ENCODE measurements around the gene PCNX4. TPM values are rescaled to one million over a fixed set of nuclear protein-coding genes. Genes with fewer than 3 reads are reported as not detected.
"Not testable (repeated sequence)": the region's sequence is repeated elsewhere in the genome, so short reads cannot be mapped to it uniquely, and the experiment has no call there.

PCNX4 gene
- total RNA-seq, 6 donors from 2014 or later, result 35.0 to 75.1 (median 48.7) TPM

DNA sequence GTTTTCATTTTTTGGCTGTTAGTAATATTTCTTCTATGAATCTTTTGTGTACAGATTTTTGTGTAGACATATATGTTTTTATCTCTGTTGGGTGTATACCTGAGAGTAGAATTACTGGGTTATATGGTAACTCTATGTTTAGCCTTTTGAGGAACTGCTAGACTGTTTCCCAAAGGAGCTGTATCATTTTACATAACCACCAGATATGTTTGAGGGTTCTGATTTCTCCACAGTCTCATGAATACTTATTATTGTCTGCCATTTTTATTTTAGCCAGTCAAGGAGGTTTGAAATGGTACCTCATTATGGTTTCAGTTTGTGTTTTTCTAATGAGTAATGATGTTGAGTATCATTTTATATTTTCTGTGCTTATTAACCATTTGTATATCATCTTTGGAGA, 1.9 kb downstream of the PCNX4 start:
- Histone ChIP-seq H3K4me1 (peaks cover 17 to 28% (median 23%) of the 10 kb centered on the region in 4 donors), H3K9me3 (no peaks in the 10 kb centered on the region), H3K36me3 (peaks cover 0 to 12% (median 3%) of the 10 kb centered on the region in 4 donors), H3K4me3 (peak overlapping the region in 1 of 4 donors; percentile 70), H3K27ac (peak overlapping the region in 2 of 4 donors; percentile 96 to 98), H3K27me3 (no peaks in the 10 kb centered on the region)
- ATAC-seq (ENCODE audit: low FRiP score in 2 of 2) (no peak), DNase-seq (no peak)
- TF ChIP-seq EP300 (IDR thresholded peaks at IDR 0.05) (no peak), POLR2A (IDR thresholded peaks at IDR 0.05) (no peak), POLR2AphosphoS5 (IDR thresholded peaks at IDR 0.05) (no peak)
- TF ChIP-seq, protein P1, sequence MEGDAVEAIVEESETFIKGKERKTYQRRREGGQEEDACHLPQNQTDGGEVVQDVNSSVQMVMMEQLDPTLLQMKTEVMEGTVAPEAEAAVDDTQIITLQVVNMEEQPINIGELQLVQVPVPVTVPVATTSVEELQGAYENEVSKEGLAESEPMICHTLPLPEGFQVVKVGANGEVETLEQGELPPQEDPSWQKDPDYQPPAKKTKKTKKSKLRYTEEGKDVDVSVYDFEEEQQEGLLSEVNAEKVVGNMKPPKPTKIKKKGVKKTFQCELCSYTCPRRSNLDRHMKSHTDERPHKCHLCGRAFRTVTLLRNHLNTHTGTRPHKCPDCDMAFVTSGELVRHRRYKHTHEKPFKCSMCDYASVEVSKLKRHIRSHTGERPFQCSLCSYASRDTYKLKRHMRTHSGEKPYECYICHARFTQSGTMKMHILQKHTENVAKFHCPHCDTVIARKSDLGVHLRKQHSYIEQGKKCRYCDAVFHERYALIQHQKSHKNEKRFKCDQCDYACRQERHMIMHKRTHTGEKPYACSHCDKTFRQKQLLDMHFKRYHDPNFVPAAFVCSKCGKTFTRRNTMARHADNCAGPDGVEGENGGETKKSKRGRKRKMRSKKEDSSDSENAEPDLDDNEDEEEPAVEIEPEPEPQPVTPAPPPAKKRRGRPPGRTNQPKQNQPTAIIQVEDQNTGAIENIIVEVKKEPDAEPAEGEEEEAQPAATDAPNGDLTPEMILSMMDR (IDR thresholded peaks at IDR 0.05), result no peak

DNA sequence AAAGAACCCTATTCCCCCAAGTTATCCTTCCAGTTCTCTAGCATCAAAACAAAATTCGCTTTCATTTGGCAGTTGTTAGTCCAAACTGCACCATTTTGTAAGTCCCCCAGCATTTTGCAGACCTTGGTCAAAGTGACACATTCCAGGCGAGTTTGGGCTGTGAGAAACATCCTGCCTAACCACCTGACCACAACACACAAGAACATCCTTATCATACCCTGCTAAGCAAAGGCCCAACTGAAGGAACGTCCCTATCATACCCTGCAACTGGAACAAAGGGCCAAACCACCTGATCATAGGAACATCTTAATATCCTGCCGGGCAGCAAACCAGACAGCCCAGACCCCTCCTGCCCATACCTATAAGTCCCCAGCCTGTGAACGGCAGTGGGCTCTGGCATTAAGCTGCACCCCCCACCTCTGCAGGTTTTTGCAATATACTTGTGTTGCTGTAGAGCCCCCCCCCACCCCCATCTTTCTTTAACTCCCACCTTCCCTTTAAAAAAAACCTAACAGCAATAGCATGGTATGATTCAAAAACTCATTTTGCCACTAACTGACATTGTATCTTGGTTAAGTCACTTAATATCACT, 2.7 kb downstream of the PCNX4 start:
- Histone ChIP-seq H3K4me3 (no peak overlapping the region), H3K36me3 (peaks cover 0 to 12% (median 3%) of the 10 kb centered on the region in 4 donors), H3K9me3 (no peaks in the 10 kb centered on the region), H3K4me1 (peaks cover 17 to 28% (median 23%) of the 10 kb centered on the region in 4 donors), H3K27me3 (no peaks in the 10 kb centered on the region), H3K27ac (no peak overlapping the region)
- no peak for DNase-seq
- TF ChIP-seq, protein P1 (IDR thresholded peaks at IDR 0.05), result no peak
- TF ChIP-seq EP300 (IDR thresholded peaks at IDR 0.05), result no peak
- no peak for TF ChIP-seq POLR2A (IDR thresholded peaks at IDR 0.05)
- TF ChIP-seq POLR2AphosphoS5 (IDR thresholded peaks at IDR 0.05), result no peak
- 62 to 71% methylated on average over 5 of the region's 5 CpGs for WGBS, 2 donors
- ATAC-seq (ENCODE audit: low FRiP score in 2 of 2), result no peak

DNA sequence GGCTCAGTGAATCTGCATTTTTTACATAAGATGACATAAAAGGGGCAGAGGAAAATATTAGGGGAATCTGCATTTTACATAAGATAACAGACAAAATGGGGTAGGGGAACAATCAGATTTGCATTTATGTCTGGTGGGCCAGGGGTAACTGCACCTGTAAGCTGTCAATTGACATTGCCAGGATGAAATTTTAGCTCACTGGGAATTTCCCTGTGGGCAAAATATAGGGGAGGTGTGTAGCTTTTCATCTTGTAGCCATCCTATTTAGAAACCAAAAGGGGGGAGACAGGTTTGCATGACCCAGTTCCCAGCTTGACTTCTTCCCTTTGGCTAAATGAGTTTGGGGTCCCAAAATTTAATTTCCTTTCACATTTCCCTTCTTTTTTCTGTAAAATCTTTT, 3.5 kb downstream of the PCNX4 start:
- no peak overlapping the region for H3K4me3 ChIP-seq
- H3K4me1 ChIP-seq, result peaks cover 17 to 28% (median 23%) of the 10 kb centered on the region in 4 donors
- TF ChIP-seq POLR2A (IDR thresholded peaks at IDR 0.05) (no peak), EP300 (IDR thresholded peaks at IDR 0.05) (no peak), POLR2AphosphoS5 (IDR thresholded peaks at IDR 0.05) (no peak)
- TF ChIP-seq, protein P1 (IDR thresholded peaks at IDR 0.05), result no peak
- H3K36me3 ChIP-seq, result peaks cover 0 to 12% (median 3%) of the 10 kb centered on the region in 4 donors
- no peak for ATAC-seq (ENCODE audit: low FRiP score in 2 of 2)
- H3K9me3 ChIP-seq, result no peaks in the 10 kb centered on the region
- H3K27ac ChIP-seq, result no peak overlapping the region
- no peaks in the 10 kb centered on the region for H3K27me3 ChIP-seq
- no peak for DNase-seq

DNA sequence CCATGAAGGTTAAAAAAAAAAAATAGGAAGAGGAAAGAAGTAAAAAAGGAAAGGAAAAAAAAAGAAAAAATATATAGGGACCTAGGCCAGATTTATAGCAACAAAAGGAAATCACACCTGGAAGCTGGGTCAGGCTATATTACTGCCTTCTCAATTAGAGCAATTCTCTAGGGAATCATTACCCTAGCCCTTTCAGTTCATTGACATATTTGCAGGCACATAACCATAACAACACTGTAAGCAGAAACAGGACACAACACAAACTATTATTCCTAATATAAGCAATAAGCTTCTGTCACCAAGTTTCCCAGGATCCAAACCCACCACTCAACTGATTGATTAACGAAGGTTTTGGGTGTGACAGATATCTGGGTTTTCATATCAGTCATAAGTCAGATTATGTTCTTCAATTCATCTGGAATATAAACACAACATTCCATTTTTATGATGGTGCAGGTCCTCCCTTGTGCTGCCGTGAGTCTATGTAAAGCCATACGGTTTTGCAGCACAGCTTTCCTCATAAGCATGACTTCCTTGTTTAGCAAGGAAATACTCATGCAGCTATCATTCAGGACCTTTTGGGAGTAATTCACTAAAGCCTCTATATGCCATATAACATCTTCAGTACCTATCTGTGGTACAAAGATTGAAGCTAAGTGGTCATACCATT, 4.2 kb downstream of the PCNX4 start:
- no peaks in the 10 kb centered on the region for H3K27me3 ChIP-seq
- no peaks in the 10 kb centered on the region for H3K9me3 ChIP-seq
- H3K27ac ChIP-seq, result no peak overlapping the region
- peaks cover 15 to 24% (median 21%) of the 10 kb centered on the region in 4 donors for H3K4me1 ChIP-seq
- WGBS, 2 donors, result 51 to 53% methylated on average over 3 of the region's 3 CpGs
- H3K4me3 ChIP-seq, result no peak overlapping the region
- TF ChIP-seq, protein P1 (IDR thresholded peaks at IDR 0.05), result no peak
- TF ChIP-seq POLR2A (IDR thresholded peaks at IDR 0.05), result no peak
- H3K36me3 ChIP-seq, result peaks cover 0 to 12% (median 3%) of the 10 kb centered on the region in 4 donors
- ATAC-seq (ENCODE audit: low FRiP score in 2 of 2) (no peak), DNase-seq (no peak)

DNA sequence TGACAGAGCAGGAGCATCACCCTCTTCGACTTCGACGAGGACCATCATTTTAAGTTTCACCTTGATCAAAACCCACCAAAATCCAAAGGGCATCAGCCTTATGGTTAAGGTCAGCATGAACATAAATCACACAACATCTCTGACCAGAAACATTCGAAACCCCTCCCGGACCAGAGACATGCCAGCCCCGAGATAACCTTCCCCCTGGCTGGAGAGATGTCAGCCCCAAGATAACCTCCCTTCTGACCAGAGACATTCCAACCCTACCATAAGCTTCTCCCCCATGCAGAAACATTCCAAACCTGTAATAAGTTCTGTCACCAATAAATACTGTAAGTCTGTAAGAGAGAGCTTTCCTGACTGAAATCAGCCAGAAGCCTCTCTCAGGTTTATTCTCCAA, 6.3 kb downstream of the PCNX4 start:
- TF ChIP-seq, protein P1 (IDR thresholded peaks at IDR 0.05), result no peak
- TF ChIP-seq EP300 (IDR thresholded peaks at IDR 0.05), result no peak
- no peak for TF ChIP-seq POLR2A (IDR thresholded peaks at IDR 0.05)
- no peak for TF ChIP-seq POLR2AphosphoS5 (IDR thresholded peaks at IDR 0.05)
- WGBS, 2 donors, result 85 to 96% methylated on average over 6 of the region's 6 CpGs
- Histone ChIP-seq H3K4me1 (peaks cover 13 to 27% (median 18%) of the 10 kb centered on the region in 4 donors), H3K27me3 (no peaks in the 10 kb centered on the region), H3K27ac (no peak overlapping the region), H3K36me3 (peaks cover 0 to 12% (median 3%) of the 10 kb centered on the region in 4 donors), H3K9me3 (no peaks in the 10 kb centered on the region), H3K4me3 (no peak overlapping the region)
- ATAC-seq (ENCODE audit: low FRiP score in 2 of 2) (no peak), DNase-seq (no peak)

DNA sequence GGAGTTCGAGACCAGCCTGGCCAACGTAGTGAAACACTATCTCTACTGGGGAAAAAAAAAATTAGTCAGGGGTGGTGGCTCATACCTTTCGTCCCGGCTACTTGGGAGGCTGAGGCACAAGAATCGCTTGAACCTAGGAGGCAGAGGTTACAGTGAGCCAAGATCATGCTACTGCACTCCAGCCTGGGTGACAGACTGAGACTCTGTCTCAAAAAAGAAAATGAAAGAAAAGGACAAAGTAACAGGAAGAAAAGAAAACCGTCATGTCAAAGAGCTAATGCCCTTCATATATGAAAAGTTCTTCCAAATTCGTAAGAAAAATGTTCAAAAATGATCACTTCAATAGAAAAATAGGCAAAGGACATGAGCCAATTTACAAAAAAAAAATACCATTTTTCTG, 8.1 kb downstream of the PCNX4 start:
- H3K36me3 ChIP-seq, result peaks cover 0 to 12% (median 3%) of the 10 kb centered on the region in 4 donors
- H3K27me3 ChIP-seq; H3K9me3 ChIP-seq; ATAC-seq (ENCODE audit: low FRiP score in 2 of 2); H3K4me1 ChIP-seq; H3K27ac ChIP-seq; H3K4me3 ChIP-seq; DNase-seq: not testable (repeated sequence)
- 96% methylated on average over 7 of the region's 7 CpGs for WGBS, 2 donors
